Activated B cell treated with CpG ODN at 0.5 μM for 24 hours (primary cell): ENCODE results near the gene IFITM10. TPM values are rescaled to one million over a fixed set of nuclear protein-coding genes. Genes with fewer than 3 reads are reported as not detected.

Experiments used
- ATAC-seq: fragments of 200-7000 bp; cut with Tn5 transposase; one replicate; pipeline ENCODE4 v1.10.0; 2021; ENCODE audit warnings: low read depth, mild to moderate bottlenecking, moderate library complexity
- CTCF ChIA-PET: fragments of 350-600 bp; sonication (Branson Sonifier 250); formaldehyde crosslinking; loops from one replicate; lab custom pipeline; 2021; ENCODE audit warnings: antibody characterized with exemption; lab: Charles Lee
- POLR2A ChIA-PET: fragments of 350-600 bp; sonication (Branson Sonifier 250); formaldehyde crosslinking; loops from one replicate; lab custom pipeline; 2021; ENCODE audit warnings: antibody characterized with exemption; lab: Charles Lee
- DNase-seq: peaks from one replicate; pipeline ENCODE4 v3.0.0; 2022
- H3K27ac Mint-ChIP-seq: one replicate; pipeline ENCODE4 v1.8.0; 2020; ENCODE audit warnings: mixed read lengths
- H3K27me3 Mint-ChIP-seq: one replicate; pipeline ENCODE4 v1.8.0; 2021; ENCODE audit warnings: mixed read lengths
- H3K36me3 Mint-ChIP-seq: one replicate; pipeline ENCODE4 v1.8.0; 2021; ENCODE audit warnings: low read depth, mixed read lengths
- H3K4me1 Mint-ChIP-seq: one replicate; pipeline ENCODE4 v1.8.0; 2021; ENCODE audit warnings: mixed read lengths
- H3K4me3 Mint-ChIP-seq: one replicate; pipeline ENCODE4 v1.8.0; 2020; ENCODE audit warnings: mild to moderate bottlenecking, mixed read lengths
- H3K9me3 Mint-ChIP-seq: one replicate; pipeline ENCODE4 v1.8.0; 2020; ENCODE audit warnings: mixed read lengths
- intact Hi-C: fragments of 100-400 bp; cut with micrococcal nuclease; formaldehyde crosslinking; loops from one replicate; pipeline ENCODE4 v1.15.1; 2024
- total RNA-seq: library from RNA; stranded (reverse); gene quantifications from 2 replicates; pipeline ENCODE4 v1.2.3, GENCODE V29; 2022
- TF ChIP-seq, protein P1 (sequence below): fragments of 200-600 bp; IDR thresholded peaks from one replicate; pipeline ENCODE4 v1.8.0; 2022; ENCODE audit warnings: antibody characterized with exemption, mild to moderate bottlenecking

IFITM10 gene
- total RNA-seq, 1 donor from 2014 or later = not detected

DNA sequence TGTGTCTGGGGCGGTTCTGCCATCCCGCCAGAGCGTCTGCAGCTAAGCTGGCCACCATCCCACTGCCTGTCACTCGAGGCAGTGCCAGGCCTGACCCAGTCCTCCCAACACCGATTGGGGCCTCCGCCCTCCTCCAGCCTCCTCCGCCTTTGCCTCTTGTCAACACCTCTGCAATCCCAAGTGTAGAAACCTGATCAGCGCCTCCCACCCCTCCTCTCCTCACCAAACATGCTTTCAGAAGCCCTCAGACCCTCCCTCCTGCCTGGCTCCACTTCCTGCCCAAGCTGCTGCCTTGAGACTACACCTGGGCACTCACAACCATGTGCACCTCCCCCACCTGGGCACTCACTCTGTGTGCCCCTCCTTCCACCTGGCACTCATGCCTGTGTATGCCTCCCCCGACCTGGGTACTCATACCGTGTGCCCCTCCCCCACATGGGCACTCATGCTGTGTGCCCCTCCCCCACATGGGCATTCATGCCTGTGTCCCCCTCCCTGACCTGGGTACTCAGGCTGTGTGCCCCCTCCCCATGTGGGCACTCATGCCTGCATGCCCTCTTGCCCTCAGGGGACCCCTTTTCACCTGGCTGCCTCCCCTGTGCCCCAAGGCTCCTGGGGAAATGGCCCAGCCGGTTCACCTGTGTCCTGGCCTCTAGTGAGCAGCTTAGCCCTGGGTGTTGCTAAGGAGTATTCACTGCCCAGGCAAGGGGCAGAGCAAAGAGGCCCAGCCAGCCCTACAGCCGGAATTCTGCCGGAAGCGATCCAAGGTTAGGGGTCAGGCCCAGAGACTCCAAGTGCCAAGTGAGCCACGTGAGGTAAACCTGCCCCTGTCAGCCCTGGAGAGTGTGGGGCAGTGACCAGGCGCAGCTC is 5.5 kb upstream of the IFITM10 start:
- ATAC-seq = no peak
- H3K4me3 Mint-ChIP-seq = no peak overlapping the region

GRCh38 chr11:1755344-1755691 is 4.9 kb upstream of the IFITM10 start:
- no peak for DNase-seq
- H3K4me3 Mint-ChIP-seq = no peak overlapping the region
- ChIA-PET POLR2A (no interaction called here), CTCF (no interaction called here)
- H3K27me3 Mint-ChIP-seq = peaks cover 3% of the 10 kb centered on the region
- no peak for ATAC-seq
- peaks cover 14% of the 10 kb centered on the region for H3K4me1 Mint-ChIP-seq
- H3K9me3 Mint-ChIP-seq = no peaks in the 10 kb centered on the region
- H3K36me3 Mint-ChIP-seq = peaks cover 17% of the 10 kb centered on the region
- TF ChIP-seq, protein P1, sequence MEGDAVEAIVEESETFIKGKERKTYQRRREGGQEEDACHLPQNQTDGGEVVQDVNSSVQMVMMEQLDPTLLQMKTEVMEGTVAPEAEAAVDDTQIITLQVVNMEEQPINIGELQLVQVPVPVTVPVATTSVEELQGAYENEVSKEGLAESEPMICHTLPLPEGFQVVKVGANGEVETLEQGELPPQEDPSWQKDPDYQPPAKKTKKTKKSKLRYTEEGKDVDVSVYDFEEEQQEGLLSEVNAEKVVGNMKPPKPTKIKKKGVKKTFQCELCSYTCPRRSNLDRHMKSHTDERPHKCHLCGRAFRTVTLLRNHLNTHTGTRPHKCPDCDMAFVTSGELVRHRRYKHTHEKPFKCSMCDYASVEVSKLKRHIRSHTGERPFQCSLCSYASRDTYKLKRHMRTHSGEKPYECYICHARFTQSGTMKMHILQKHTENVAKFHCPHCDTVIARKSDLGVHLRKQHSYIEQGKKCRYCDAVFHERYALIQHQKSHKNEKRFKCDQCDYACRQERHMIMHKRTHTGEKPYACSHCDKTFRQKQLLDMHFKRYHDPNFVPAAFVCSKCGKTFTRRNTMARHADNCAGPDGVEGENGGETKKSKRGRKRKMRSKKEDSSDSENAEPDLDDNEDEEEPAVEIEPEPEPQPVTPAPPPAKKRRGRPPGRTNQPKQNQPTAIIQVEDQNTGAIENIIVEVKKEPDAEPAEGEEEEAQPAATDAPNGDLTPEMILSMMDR = no peak
- intact Hi-C loops = no loop called here
- no peak overlapping the region for H3K27ac Mint-ChIP-seq

More for the DNA sequence above, 5.5 kb upstream of the IFITM10 start:
- TF ChIP-seq, protein P1 = no peak
- Mint-ChIP-seq H3K36me3 (peaks cover 19% of the 10 kb centered on the region), H3K27ac (no peak overlapping the region), H3K27me3 (no peaks in the 10 kb centered on the region), H3K4me1 (peaks cover 12% of the 10 kb centered on the region), H3K9me3 (no peaks in the 10 kb centered on the region)
- POLR2A ChIA-PET = no interaction called here
- CTCF ChIA-PET = no interaction called here
- intact Hi-C loops = no loop called here
- DNase-seq = no peak

DNA sequence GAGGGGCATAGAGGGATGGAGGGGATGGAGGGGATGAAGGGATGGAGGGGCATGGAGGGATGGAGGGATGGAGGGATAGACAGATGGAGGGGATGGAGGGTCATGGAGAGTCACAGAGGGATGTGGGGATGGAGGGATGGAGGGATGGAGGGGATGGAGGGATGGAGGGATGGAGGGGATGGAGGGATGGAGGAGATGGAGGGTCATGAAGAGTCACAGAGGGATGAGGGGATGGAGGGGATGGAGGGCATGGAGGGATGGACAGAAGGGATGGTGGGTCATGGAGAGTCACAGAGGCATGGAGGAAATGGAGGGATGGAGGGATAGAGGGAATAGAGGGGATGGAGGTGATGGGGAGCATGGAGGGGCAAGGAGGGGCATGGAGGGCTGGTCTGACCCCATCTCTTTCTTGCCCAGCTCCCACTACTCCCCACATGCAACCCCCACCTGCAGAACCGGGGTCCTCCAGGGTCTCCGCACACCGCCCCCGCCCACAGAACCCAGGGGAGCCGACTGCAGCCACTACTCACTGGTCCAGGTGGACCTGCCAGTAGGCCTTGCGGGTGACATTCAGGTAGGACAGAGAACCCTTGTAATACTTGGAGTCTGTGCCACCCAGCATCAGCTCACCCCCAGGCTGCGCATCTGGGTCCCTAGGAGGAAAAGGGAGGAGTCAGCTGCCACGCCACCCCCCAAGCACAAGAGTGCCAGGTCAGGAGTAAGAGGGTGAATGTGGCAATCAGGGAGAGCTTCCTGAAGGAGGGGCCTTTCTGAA is 4.2 kb upstream of the IFITM10 start:
- POLR2A ChIA-PET = no interaction called here
- DNase-seq = no peak
- H3K27ac Mint-ChIP-seq = no peak overlapping the region
- intact Hi-C loops = no loop called here
- peaks cover 17% of the 10 kb centered on the region for H3K4me1 Mint-ChIP-seq
- TF ChIP-seq, protein P1 = no peak
- no peak for ATAC-seq
- H3K9me3 Mint-ChIP-seq = no peaks in the 10 kb centered on the region
- CTCF ChIA-PET = no interaction called here
- H3K36me3 Mint-ChIP-seq = peaks cover 17% of the 10 kb centered on the region
- no peak overlapping the region for H3K4me3 Mint-ChIP-seq
- peaks cover 11% of the 10 kb centered on the region for H3K27me3 Mint-ChIP-seq

DNA sequence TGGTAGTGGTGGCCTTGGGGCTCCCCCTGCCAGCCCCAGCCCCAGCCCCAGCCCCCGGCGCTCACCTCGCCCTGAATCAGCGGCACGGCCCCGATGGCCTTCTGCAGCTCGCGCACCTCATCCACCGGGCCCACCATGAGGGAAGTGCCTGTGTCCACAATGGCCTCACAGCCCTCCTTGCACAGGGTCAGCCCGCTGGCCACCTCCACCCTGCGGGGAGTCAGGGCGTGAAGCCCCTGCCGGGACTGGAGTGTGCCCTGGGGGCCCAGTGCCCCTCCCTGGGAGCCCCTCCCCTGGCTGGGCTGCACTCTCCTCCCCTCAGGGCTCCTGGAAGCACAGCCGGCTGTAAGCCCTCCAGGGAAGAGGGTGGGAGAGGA is 3.5 kb upstream of the IFITM10 start:
- POLR2A ChIA-PET = no interaction called here
- intact Hi-C loops = no loop called here
- TF ChIP-seq, protein P1 = no peak
- Mint-ChIP-seq H3K36me3 (peaks cover 17% of the 10 kb centered on the region), H3K4me1 (peaks cover 20% of the 10 kb centered on the region), H3K27me3 (peaks cover 13% of the 10 kb centered on the region), H3K9me3 (no peaks in the 10 kb centered on the region), H3K4me3 (no peak overlapping the region), H3K27ac (no peak overlapping the region)
- DNase-seq (no peak), ATAC-seq (no peak)
- CTCF ChIA-PET = no interaction called here

DNA sequence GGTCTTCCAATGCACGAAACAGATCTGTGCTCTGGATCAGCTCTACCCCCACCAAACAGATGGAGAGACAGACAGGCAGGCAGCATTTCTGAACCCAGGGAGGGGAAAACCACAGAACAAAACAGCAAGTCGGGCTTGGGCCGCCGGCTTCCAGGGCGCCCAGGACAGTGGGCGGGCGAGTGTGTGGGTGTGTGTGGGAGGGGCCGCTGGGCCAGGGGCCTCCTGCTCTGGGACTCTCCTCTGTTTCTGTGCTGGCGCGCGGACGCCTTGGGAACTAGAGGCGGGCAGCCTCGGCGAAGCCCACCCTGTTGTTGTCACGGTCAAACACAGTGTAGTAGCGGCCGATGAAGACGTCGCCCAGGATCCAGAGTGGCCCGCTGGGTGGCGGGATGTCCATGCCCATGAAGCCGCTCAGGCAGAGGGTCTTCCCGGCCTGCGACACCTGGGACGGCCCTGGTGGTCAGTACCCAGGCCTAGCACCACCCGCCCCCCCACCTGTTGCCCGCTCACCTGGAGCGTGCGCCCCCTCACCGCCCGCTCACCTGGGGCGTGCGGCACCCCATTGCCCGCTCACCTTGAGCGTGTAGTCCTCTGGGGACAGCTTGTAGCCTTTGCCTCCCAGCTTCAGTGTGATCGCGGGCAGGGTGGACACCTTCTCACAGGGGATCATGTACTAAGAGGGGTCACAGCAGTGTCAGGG is 3.0 kb upstream of the IFITM10 start:
- intact Hi-C loops = no loop called here
- ATAC-seq (no peak), DNase-seq (no peak)
- peaks cover 15% of the 10 kb centered on the region for H3K27me3 Mint-ChIP-seq
- TF ChIP-seq, protein P1 = no peak
- no peak overlapping the region for H3K27ac Mint-ChIP-seq
- ChIA-PET POLR2A (no interaction called here), CTCF (no interaction called here)
- H3K4me1 Mint-ChIP-seq = peaks cover 15% of the 10 kb centered on the region
- no peaks in the 10 kb centered on the region for H3K9me3 Mint-ChIP-seq
- peaks cover 17% of the 10 kb centered on the region for H3K36me3 Mint-ChIP-seq
- no peak overlapping the region for H3K4me3 Mint-ChIP-seq
